Neural cell (in vitro differentiated cells): ENCODE measurements around the gene SOHLH1. TPM values are rescaled to one million over a fixed set of nuclear protein-coding genes. Genes with fewer than 3 reads are reported as not detected.

ENCODE experiments used
- H2AFZ ChIP-seq: fragments of 200-600, 300-800 bp; sonication (generic), shearing (Covaris generic); 2 replicates; pipeline ENCODE4 v1.6.0; 2014; ENCODE audit warnings: low read depth, mild to moderate bottlenecking, antibody characterized with exemption, low read length, moderate library complexity
- H3F3A ChIP-seq: fragments of 200-600 bp; shearing (Covaris generic); 2 replicates; pipeline ENCODE4 v1.6.1; 2016; ENCODE audit warnings: mild to moderate bottlenecking, moderate library complexity, mixed read lengths, antibody characterized with exemption, low read length; ENCODE audit not compliant: insufficient read depth, poor library complexity, severe bottlenecking
- H3K27ac ChIP-seq: fragments of 200-600, 300-800 bp; sonication (generic), shearing (Covaris generic); 2 replicates; pipeline ENCODE4 v1.5.1; 2014; ENCODE audit warnings: mild to moderate bottlenecking, low read length, moderate library complexity
- H3K27me3 ChIP-seq: fragments of 300-800, 200-600 bp; sonication (generic), shearing (Covaris generic); 2 replicates; pipeline ENCODE4 v1.6.0; 2014; ENCODE audit warnings: mild to moderate bottlenecking, low read depth, low read length, moderate library complexity; ENCODE audit not compliant: insufficient read depth
- H3K36me3 ChIP-seq: fragments of 300-800, 200-600 bp; sonication (generic), shearing (Covaris generic); 2 replicates; pipeline ENCODE4 v1.5.1; 2014; ENCODE audit warnings: mild to moderate bottlenecking, antibody characterized with exemption, low read length, moderate library complexity; ENCODE audit not compliant: insufficient read depth
- H3K4me2 ChIP-seq: fragments of 300-800, 200-600 bp; sonication (generic), shearing (Covaris generic); 2 replicates; pipeline ENCODE4 v1.6.0; 2014; ENCODE audit warnings: mild to moderate bottlenecking, low read length
- H3K4me3 ChIP-seq: fragments of 300-800, 200-600 bp; sonication (generic), shearing (Covaris generic); 2 replicates; pipeline ENCODE4 v1.5.1; 2014; ENCODE audit warnings: mild to moderate bottlenecking, low read length, moderate library complexity
- H3K79me2 ChIP-seq: fragments of 200-600 bp; shearing (Covaris generic); replicated peaks from 2 replicates; pipeline ENCODE4 v1.6.0; 2014; ENCODE audit warnings: mild to moderate bottlenecking, low read length, moderate library complexity; ENCODE audit not compliant: insufficient read depth
- H3K9ac ChIP-seq: fragments of 300-800, 200-600 bp; sonication (generic), shearing (Covaris generic); 2 replicates; pipeline ENCODE4 v1.6.1; 2016; ENCODE audit warnings: mild to moderate bottlenecking, low read length, mixed read lengths
- H3K9me2 ChIP-seq: fragments of 200-600 bp; shearing (Covaris generic); 2 replicates; pipeline ENCODE4 v1.6.1; 2016; ENCODE audit warnings: mild to moderate bottlenecking, low read length, mixed read lengths; ENCODE audit not compliant: insufficient read depth
- H3K9me3 ChIP-seq: fragments of 200-600, 300-800 bp; sonication (generic), shearing (Covaris generic); 2 replicates; pipeline ENCODE4 v1.6.1; 2016; ENCODE audit warnings: mild to moderate bottlenecking, mixed run types, low read length, moderate library complexity, mixed read lengths
- H4K20me1 ChIP-seq: fragments of 200-600 bp; shearing (Covaris generic); 2 replicates; pipeline ENCODE4 v1.6.1; 2016; ENCODE audit warnings: mild to moderate bottlenecking, mixed run types; ENCODE audit not compliant: insufficient read depth
- CTCF ChIP-seq: fragments of 450-650 bp; IDR thresholded peaks from 2 replicates; pipeline ENCODE4 v1.5.1; 2014; ENCODE audit warnings: antibody characterized with exemption, mild to moderate bottlenecking, moderate library complexity; ENCODE audit not compliant: poor library complexity, severe bottlenecking
- EP300 ChIP-seq: fragments of 450-650 bp; conservative IDR thresholded peaks from 2 replicates; pipeline ENCODE4 v1.6.1; 2014; ENCODE audit warnings: antibody characterized with exemption, mild to moderate bottlenecking, moderate library complexity; ENCODE audit not compliant: poor library complexity, severe bottlenecking
- EZH2 ChIP-seq: fragments of 200-600, 300-800 bp; shearing (Covaris generic), sonication (generic); IDR thresholded peaks from 2 replicates; pipeline ENCODE4 v1.6.1; 2014; ENCODE audit warnings: antibody characterized with exemption, low read length, borderline replicate concordance, mild to moderate bottlenecking; ENCODE audit not compliant: insufficient read depth, poor library complexity, severe bottlenecking
- MXI1 ChIP-seq: fragments of 450-650 bp; conservative IDR thresholded peaks from 2 replicates; pipeline ENCODE4 v1.6.1; 2014; ENCODE audit warnings: antibody characterized with exemption, mild to moderate bottlenecking; ENCODE audit not compliant: poor library complexity, severe bottlenecking
- POLR2AphosphoS5 ChIP-seq: IDR thresholded peaks from 2 replicates; pipeline ENCODE4 v1.6.1; 2012
- RAD21 ChIP-seq: fragments of 450-650 bp; conservative IDR thresholded peaks from 2 replicates; pipeline ENCODE4 v1.6.1; 2014; ENCODE audit warnings: antibody characterized with exemption, mild to moderate bottlenecking, moderate library complexity
- REST ChIP-seq: IDR thresholded peaks from 2 replicates; pipeline ENCODE4 v1.6.1; 2012; ENCODE audit warnings: borderline replicate concordance
- SMC3 ChIP-seq: fragments of 450-650 bp; conservative IDR thresholded peaks from 2 replicates; pipeline ENCODE4 v1.6.1; 2014; ENCODE audit warnings: antibody characterized with exemption, mild to moderate bottlenecking, moderate library complexity; ENCODE audit not compliant: poor library complexity
- TAF1 ChIP-seq: IDR thresholded peaks from 2 replicates; pipeline ENCODE4 v1.6.1; 2012; ENCODE audit warnings: low read depth
- polyA plus RNA-seq: library from polyadenylated mRNA; depleted of rRNA; stranded (reverse); fragments of >200 nt; gene quantifications from 2 replicates; pipeline ENCODE4 v1.2.3, GENCODE V29; 2014

Gene SOHLH1
- polyA plus RNA-seq, 1 donor from 2014 or later, result not detected

GRCh38 chr9:135665795-135666189 is 33.5 kb downstream of the SOHLH1 start:
- H3K79me2 ChIP-seq, result no peaks in the 10 kb centered on the region
- H3K9me3 ChIP-seq, result no peaks in the 10 kb centered on the region
- no peak overlapping the region for H3K4me2 ChIP-seq
- no peaks in the 10 kb centered on the region for H3K27me3 ChIP-seq
- H3K4me3 ChIP-seq, result no peak overlapping the region
- H3K9me2 ChIP-seq, result no peaks in the 10 kb centered on the region
- no peak for TF ChIP-seq CTCF
- TF ChIP-seq EZH2, result no peak
- TF ChIP-seq SMC3, result no peak
- TF ChIP-seq POLR2AphosphoS5, result no peak
- TF ChIP-seq EP300, result no peak
- TF ChIP-seq TAF1, result no peak
- no peak for TF ChIP-seq MXI1
- TF ChIP-seq RAD21, result no peak
- no peak for TF ChIP-seq REST
- H3K27ac ChIP-seq, result no peak overlapping the region
- no peaks in the 10 kb centered on the region for H3F3A ChIP-seq
- no peaks in the 10 kb centered on the region for H3K36me3 ChIP-seq
- no peaks in the 10 kb centered on the region for H4K20me1 ChIP-seq
- no peak overlapping the region for H2AFZ ChIP-seq
- H3K9ac ChIP-seq, result no peak overlapping the region

GRCh38 chr9:135664801-135665794 is 34.2 kb downstream of the SOHLH1 start:
- Histone ChIP-seq H3K9me3 (no peaks in the 10 kb centered on the region), H2AFZ (no peak overlapping the region), H3F3A (no peaks in the 10 kb centered on the region), H3K9me2 (no peaks in the 10 kb centered on the region), H3K27ac (no peak overlapping the region), H3K4me3 (no peak overlapping the region), H4K20me1 (no peaks in the 10 kb centered on the region), H3K27me3 (no peaks in the 10 kb centered on the region), H3K9ac (no peak overlapping the region), H3K36me3 (no peaks in the 10 kb centered on the region), H3K4me2 (no peak overlapping the region), H3K79me2 (no peaks in the 10 kb centered on the region)
- TF ChIP-seq POLR2AphosphoS5, result no peak
- no peak for TF ChIP-seq EZH2
- TF ChIP-seq SMC3, result no peak
- no peak for TF ChIP-seq MXI1
- TF ChIP-seq EP300, result no peak
- TF ChIP-seq CTCF, result no peak
- TF ChIP-seq TAF1, result no peak
- TF ChIP-seq REST, result no peak
- TF ChIP-seq RAD21, result no peak
